H1 (cell line): Measurements from ENCODE around the gene SGCD. TPM values are rescaled to one million over a fixed set of nuclear protein-coding genes. Genes with fewer than 3 reads are reported as not detected.

Experiments used
- CTCF ChIA-PET: fragments of 300-600 bp; sonication (Branson Sonifier 250); formaldehyde crosslinking; loops from one replicate; lab custom pipeline; 2021; ENCODE audit not compliant: partially characterized antibody; lab: Charles Lee
- POLR2A ChIA-PET: fragments of 300-600 bp; sonication (Branson Sonifier 250); formaldehyde crosslinking; loops from one replicate; lab custom pipeline; 2021; ENCODE audit warnings: inconsistent platforms; ENCODE audit not compliant: partially characterized antibody; lab: Charles Lee
- DNase-seq, 2 experiments: peaks; one replicate each; pipeline versions ENCODE4 v3.0.0 to v3.0.0-alpha.2; 2010 to 2022; ENCODE audit warnings: low spot score in 2 of 2, low read depth in 1 of 2, mixed read lengths in 1 of 2
- FAIRE-seq: peaks from 2 replicates; lab custom pipeline; 2011; peaks lifted over from hg19 to GRCh38; lab: Jason Lieb, UNC
- H2AFZ ChIP-seq: 2 replicates; pipeline ENCODE4 v1.8.1; 2012; ENCODE audit warnings: low read length, inconsistent platforms
- H2AK5ac ChIP-seq: 2 replicates; pipeline ENCODE4 v1.6.1; 2013; ENCODE audit warnings: low read depth, low read length
- H2BK120ac ChIP-seq: replicated peaks from 2 replicates; pipeline ENCODE3; 2013; ENCODE audit warnings: low read depth, low read length, inconsistent platforms
- H2BK12ac ChIP-seq: 2 replicates; pipeline ENCODE4 v1.6.1; 2013; ENCODE audit warnings: low read depth, low read length
- H2BK15ac ChIP-seq: 2 replicates; pipeline ENCODE4 v1.6.1; 2013; ENCODE audit warnings: low read length
- H2BK20ac ChIP-seq: 2 replicates; pipeline ENCODE4 v1.6.1; 2013; ENCODE audit warnings: low read length
- H2BK5ac ChIP-seq: 2 replicates; pipeline ENCODE4 v1.6.1; 2013; ENCODE audit warnings: low read depth, low read length
- H3K14ac ChIP-seq: 2 replicates; pipeline ENCODE4 v1.6.1; 2013; ENCODE audit warnings: inconsistent platforms; ENCODE audit not compliant: insufficient read length
- H3K18ac ChIP-seq: 2 replicates; pipeline ENCODE4 v1.6.1; 2013; ENCODE audit warnings: low read length; ENCODE audit errors: extremely low read depth
- H3K23ac ChIP-seq: 2 replicates; pipeline ENCODE4 v1.6.1; 2013; ENCODE audit warnings: inconsistent platforms; ENCODE audit not compliant: insufficient read length
- H3K23me2 ChIP-seq: 2 replicates; pipeline ENCODE4 v1.6.1; 2013; ENCODE audit warnings: low read depth, low read length
- H3K27ac ChIP-seq: 2 replicates; pipeline ENCODE4 v1.6.1; 2011; ENCODE audit warnings: low read depth, low read length, inconsistent platforms
- H3K27me3 ChIP-seq, 4 experiments: replicated peaks in 1 of 4; 1 replicate in 1 of 4; 2 replicates in 3 of 4; pipeline versions ENCODE4 v1.6.1 to v1.8.1; 2011 to 2013; ENCODE audit warnings: low read length in 3 of 4, mild to moderate bottlenecking in 3 of 4, inconsistent platforms in 2 of 4, mixed read lengths in 2 of 4, moderate library complexity in 1 of 4; ENCODE audit not compliant: control insufficient read depth in 3 of 4, insufficient read depth in 3 of 4; ENCODE audit errors: extremely low read depth in 1 of 4
- H3K36me3 ChIP-seq, 4 experiments: 2 replicates each; pipeline versions ENCODE4 v1.6.1 to v1.8.1; 2011 to 2013; ENCODE audit warnings: mild to moderate bottlenecking in 4 of 4, low read length in 3 of 4, moderate library complexity in 2 of 4, control low read depth in 1 of 4, inconsistent platforms in 1 of 4; ENCODE audit not compliant: insufficient read depth in 4 of 4, control insufficient read depth in 2 of 4
- H3K4ac ChIP-seq: replicated peaks from 2 replicates; pipeline ENCODE3; 2013; ENCODE audit warnings: low read length, low read depth, mixed read lengths, inconsistent platforms; ENCODE audit not compliant: insufficient read length
- H3K4me1 ChIP-seq, 4 experiments: replicated peaks in 1 of 4; 1 replicate in 1 of 4; 2 replicates in 3 of 4; pipeline versions ENCODE4 v1.6.1 to v1.8.1; 2011 to 2013; ENCODE audit warnings: low read length in 3 of 4, inconsistent platforms in 2 of 4, mixed read lengths in 1 of 4; ENCODE audit not compliant: insufficient read depth in 4 of 4, control insufficient read depth in 3 of 4
- H3K4me2 ChIP-seq, 2 experiments: 2 replicates each; pipeline versions ENCODE4 v1.6.1 to v1.8.1; 2011 to 2013; ENCODE audit warnings: low read depth in 2 of 2, low read length in 2 of 2, control low read depth in 1 of 2, inconsistent platforms in 1 of 2, mild to moderate bottlenecking in 1 of 2; ENCODE audit not compliant: insufficient read depth in 1 of 2
- H3K4me3 ChIP-seq, 4 experiments: fragments of 200-600, 300-600 bp in 1 of 4; sonication (generic), shearing (Covaris generic), sonication (Bioruptor Twin) in 1 of 4; 2 replicates each; pipeline versions ENCODE4 v1.5.1 to v1.8.1; 2011 to 2016; ENCODE audit warnings: low read length in 4 of 4, low read depth in 3 of 4, control low read depth in 2 of 4, inconsistent platforms in 2 of 4, mild to moderate bottlenecking in 2 of 4, mixed read lengths in 1 of 4, moderate library complexity in 1 of 4; ENCODE audit not compliant: insufficient read depth in 2 of 4; ENCODE audit errors: extremely low read depth in 1 of 4
- H3K56ac ChIP-seq: replicated peaks from 2 replicates; pipeline ENCODE3; 2013; ENCODE audit warnings: low read depth, mild to moderate bottlenecking, mixed read lengths, low read length, inconsistent platforms; ENCODE audit not compliant: insufficient read length
- H3K79me1 ChIP-seq: 2 replicates; pipeline ENCODE4 v1.6.1; 2013; ENCODE audit warnings: low read depth, low read length, control low read depth
- H3K79me2 ChIP-seq, 2 experiments: 2 replicates each; pipeline versions ENCODE4 v1.6.1 to v1.8.1; 2012 to 2013; ENCODE audit warnings: low read length in 2 of 2, mild to moderate bottlenecking in 2 of 2, inconsistent platforms in 1 of 2; ENCODE audit not compliant: insufficient read depth in 2 of 2, control insufficient read depth in 1 of 2
- H3K9ac ChIP-seq, 4 experiments: replicated peaks in 1 of 4; 1 replicate in 1 of 4; 2 replicates in 3 of 4; pipeline versions ENCODE4 v1.6.1 to v1.8.1; 2011 to 2013; ENCODE audit warnings: low read depth in 3 of 4, low read length in 3 of 4, control low read depth in 2 of 4, mild to moderate bottlenecking in 2 of 4, moderate library complexity in 2 of 4, inconsistent platforms in 1 of 4; ENCODE audit errors: extremely low read depth in 1 of 4
- H3K9me3 ChIP-seq, 2 experiments: 2 replicates each; pipeline versions ENCODE4 v1.6.1 to v1.8.1; 2012 to 2013; ENCODE audit warnings: mild to moderate bottlenecking in 2 of 2, moderate library complexity in 2 of 2, control low read depth in 1 of 2, inconsistent platforms in 1 of 2, low read depth in 1 of 2, low read length in 1 of 2, mixed read lengths in 1 of 2; ENCODE audit not compliant: insufficient read depth in 2 of 2
- H4K20me1 ChIP-seq, 2 experiments: replicated peaks in 1 of 2; 2 replicates each; pipeline versions ENCODE3 to v1.8.1; 2011 to 2013; ENCODE audit warnings: inconsistent platforms in 2 of 2, low read length in 2 of 2, mild to moderate bottlenecking in 1 of 2; ENCODE audit not compliant: insufficient read depth in 2 of 2, control insufficient read depth in 1 of 2
- H4K5ac ChIP-seq: 2 replicates; pipeline ENCODE4 v1.6.1; 2013; ENCODE audit warnings: low read length, low read depth, mixed read lengths, inconsistent platforms; ENCODE audit not compliant: insufficient read length
- H4K8ac ChIP-seq: 2 replicates; pipeline ENCODE4 v1.8.0; 2013; ENCODE audit warnings: mild to moderate bottlenecking, moderate library complexity, low read length, inconsistent platforms; ENCODE audit not compliant: insufficient read depth; ENCODE audit errors: extremely low read depth
- H4K91ac ChIP-seq: replicated peaks from 2 replicates; pipeline ENCODE3; 2013; ENCODE audit warnings: low read length, mixed read lengths, inconsistent platforms; ENCODE audit not compliant: insufficient read length
- GABPA ChIP-seq: IDR thresholded peaks from 2 replicates; pipeline ENCODE4 v1.6.1; 2011; ENCODE audit warnings: mild to moderate bottlenecking, low read length, moderate library complexity, borderline replicate concordance; ENCODE audit not compliant: insufficient read depth
- HDAC6 ChIP-seq: IDR thresholded peaks from one replicate; pipeline ENCODE4 v1.7.1; 2012; ENCODE audit warnings: low read depth, mild to moderate bottlenecking, inconsistent platforms, low read length, moderate library complexity
- SAP30 ChIP-seq: fragments of 300-600 bp; sonication (generic); IDR thresholded peaks from 2 replicates; pipeline ENCODE4 v1.7.1; 2012; ENCODE audit warnings: low read length, moderate library complexity, mild to moderate bottlenecking, inconsistent platforms; ENCODE audit not compliant: insufficient read depth, insufficient replicate concordance
- polyA plus RNA-seq, 7 experiments: library from polyadenylated mRNA; depleted of rRNA in 3 of 7; stranded (reverse) in 5 of 7; unstranded in 2 of 7; fragments of >200 nt in 5 of 7; fragments of 200-250 nt in 2 of 7; gene quantifications; 1 replicate in 5 of 7; 2 replicates in 1 of 7; 4 replicates in 1 of 7; pipeline versions ENCODE4 v1.2.1 to v1.2.3, GENCODE V29; 2011 to 2013; ENCODE audit warnings: missing spikeins in 2 of 7, mixed read lengths in 2 of 7
- total RNA-seq: library from RNA; stranded (reverse); fragmentation: NEBNext Ultra II Directional; extraction: Animal tissue kit (Norgen Biotek cat#: 25700); gene quantifications from 2 replicates; pipeline ENCODE4 v1.2.1, GENCODE V29; 2021

SGCD gene
- total and polyA plus RNA-seq, 2 of the 8 experiments (the other 6 are each of a cell fraction or from before 2014, with no cell fraction given), result 0.04 to 0.08 TPM

- no peak overlapping the region for H3K27ac ChIP-seq
- no peaks in the 10 kb centered on the region for H4K20me1 ChIP-seq
- H2BK20ac ChIP-seq, result no peak overlapping the region
- DNase-seq (no peak), FAIRE-seq (no peak)
- ChIA-PET POLR2A (no interaction called here), CTCF (no interaction called here)
- H4K5ac ChIP-seq, result no peak overlapping the region
- H3K79me1 ChIP-seq, result no peaks in the 10 kb centered on the region
- no peak overlapping the region for H2BK120ac ChIP-seq
- no peak overlapping the region for H2BK5ac ChIP-seq
- no peak overlapping the region for H4K8ac ChIP-seq
- H4K91ac ChIP-seq, result no peak overlapping the region
- no peak overlapping the region for H2AFZ ChIP-seq
- no peak overlapping the region for H3K4me3 ChIP-seq
- H3K79me2 ChIP-seq, result no peaks in the 10 kb centered on the region
- no peak overlapping the region for H2AK5ac ChIP-seq
- H3K36me3 ChIP-seq, result no peaks in the 10 kb centered on the region
- no peak overlapping the region for H3K4ac ChIP-seq
- no peaks in the 10 kb centered on the region for H3K4me1 ChIP-seq
- no peak overlapping the region for H3K9ac ChIP-seq
- H2BK15ac ChIP-seq, result no peak overlapping the region
- H3K56ac ChIP-seq, result no peak overlapping the region
- H3K23ac ChIP-seq, result no peak overlapping the region
- H3K18ac ChIP-seq, result no peak overlapping the region
- no peak overlapping the region for H3K14ac ChIP-seq
- no peak overlapping the region for H3K4me2 ChIP-seq
- H3K23me2 ChIP-seq, result no peaks in the 10 kb centered on the region
- no peaks in the 10 kb centered on the region for H3K9me3 ChIP-seq
- H3K27me3 ChIP-seq, result no peaks in the 10 kb centered on the region
- H2BK12ac ChIP-seq, result no peak overlapping the region
- no peak for TF ChIP-seq SAP30
- no peak for TF ChIP-seq HDAC6
- no peak for TF ChIP-seq GABPA
These were observed 27.6 kb downstream of the SGCD start for GRCh38 chr5:156354571-156354970.
